Smooth muscle cell (in vitro differentiated cells): ENCODE results near the gene RBM47. TPM values are rescaled to one million over a fixed set of nuclear protein-coding genes. Genes with fewer than 3 reads are reported as not detected.

ENCODE experiments used
- DNase-seq: peaks from one replicate; lab custom pipeline; 2025; ENCODE audit not compliant: unreplicated experiment; lab: John Stamatoyannopoulos, UW
- H2AFZ ChIP-seq: fragments of 200-600 bp; sonication (generic); 2 replicates; pipeline ENCODE4 v1.6.0; 2016; ENCODE audit warnings: antibody characterized with exemption, low read depth, mild to moderate bottlenecking
- H3F3A ChIP-seq: fragments of 200-600 bp; sonication (generic); 2 replicates; pipeline ENCODE4 v1.6.0; 2017; ENCODE audit warnings: antibody characterized with exemption, low read depth
- H3K27ac ChIP-seq: fragments of 200-600 bp; sonication (generic); 2 replicates; pipeline ENCODE4 v1.5.1; 2016; ENCODE audit warnings: low read depth, mild to moderate bottlenecking
- H3K27me3 ChIP-seq: fragments of 200-600 bp; sonication (generic); 2 replicates; pipeline ENCODE4 v1.6.1; 2016; ENCODE audit warnings: low read depth, mild to moderate bottlenecking
- H3K36me3 ChIP-seq: fragments of 200-600 bp; sonication (generic); 2 replicates; pipeline ENCODE4 v1.5.1; 2016; ENCODE audit warnings: low read depth
- H3K4me1 ChIP-seq: fragments of 200-600 bp; sonication (generic); 2 replicates; pipeline ENCODE4 v1.5.1; 2016; ENCODE audit warnings: low read depth
- H3K4me2 ChIP-seq: fragments of 200-600 bp; sonication (generic); 2 replicates; pipeline ENCODE4 v1.6.0; 2016; ENCODE audit warnings: mild to moderate bottlenecking
- H3K4me3 ChIP-seq: fragments of 200-600 bp; sonication (generic); 2 replicates; pipeline ENCODE4 v1.5.1; 2016; ENCODE audit warnings: mild to moderate bottlenecking
- H3K79me2 ChIP-seq: fragments of 200-600 bp; sonication (generic); 2 replicates; pipeline ENCODE4 v1.6.0; 2016; ENCODE audit warnings: low read depth, mild to moderate bottlenecking
- H3K9ac ChIP-seq: fragments of 200-600 bp; sonication (generic); 2 replicates; pipeline ENCODE4 v1.6.0; 2016; ENCODE audit warnings: low read depth
- H3K9me3 ChIP-seq: fragments of 200-600 bp; sonication (generic); replicated peaks from 2 replicates; pipeline ENCODE4 v1.5.1; 2016; ENCODE audit warnings: low read depth
- H4K20me1 ChIP-seq: fragments of 200-600 bp; sonication (generic); 2 replicates; pipeline ENCODE4 v1.6.0; 2016; ENCODE audit warnings: low read depth
- CTCF ChIP-seq: fragments of 200-600 bp; sonication (generic); IDR thresholded peaks from 2 replicates; pipeline ENCODE4 v1.5.1; 2017; ENCODE audit warnings: borderline replicate concordance, mild to moderate bottlenecking, antibody characterized with exemption; ENCODE audit not compliant: insufficient read depth, poor library complexity, severe bottlenecking
- WGBS: methylation state at CpG from one replicate; pipeline ENCODE4 v1.1.7; 2016; ENCODE audit warnings: low lambda C conversion rate; 5-methylcytosine and 5-hydroxymethylcytosine counted together
- polyA plus RNA-seq: library from polyadenylated mRNA; unstranded; fragments of >200 nt; fragmentation: Nextera tagmentation; extraction: Ambion mirVana; gene quantifications from 2 replicates; pipeline ENCODE4 v1.2.1, GENCODE V29; 2016
- total RNA-seq: library from RNA; depleted of rRNA; stranded (reverse); fragments of >200 nt; gene quantifications from 2 replicates; pipeline ENCODE4 v1.2.3, GENCODE V29; 2014

RBM47 gene
- total and polyA plus RNA-seq, 2 experiments from 2014 or later, result 3.4 to 5.5 TPM

GRCh38 chr4:40622913-40623312 is 6.8 kb downstream of the RBM47 start:
- Histone ChIP-seq H3K27ac (no peak overlapping the region), H3K79me2 (peaks cover 13% of the 10 kb centered on the region)
- WGBS, result 97% methylated on average over 6 of the region's 6 CpGs

GRCh38 chr4:40621592-40622512 is 7.8 kb downstream of the RBM47 start:
- no peak for DNase-seq
- H3K27ac ChIP-seq, result peak overlapping the region; percentile 80

More at GRCh38 chr4:40622913-40623312, 6.8 kb downstream of the RBM47 start:
- no peaks in the 10 kb centered on the region for H4K20me1 ChIP-seq
- no peak for TF ChIP-seq CTCF
- no peak overlapping the region for H3K4me2 ChIP-seq
- H3K36me3 ChIP-seq, result no peaks in the 10 kb centered on the region
- no peaks in the 10 kb centered on the region for H3K27me3 ChIP-seq
- DNase-seq, result no peak
- no peak overlapping the region for H2AFZ ChIP-seq
- peaks cover 7% of the 10 kb centered on the region for H3F3A ChIP-seq
- H3K4me1 ChIP-seq, result peaks cover 25% of the 10 kb centered on the region
- no peak overlapping the region for H3K9ac ChIP-seq
- no peak overlapping the region for H3K4me3 ChIP-seq
- H3K9me3 ChIP-seq, result no peaks in the 10 kb centered on the region

GRCh38 chr4:40621229-40621591 is 8.5 kb downstream of the RBM47 start:
- Histone ChIP-seq H3K9ac (peak overlapping the region; percentile 39), H3K27ac (peak overlapping the region; percentile 80), H3K9me3 (no peaks in the 10 kb centered on the region), H2AFZ (peak overlapping the region; percentile 40), H3F3A (peaks cover 7% of the 10 kb centered on the region), H3K4me3 (no peak overlapping the region), H3K4me1 (peaks cover 8% of the 10 kb centered on the region), H3K4me2 (peak overlapping the region; percentile 38), H3K79me2 (peaks cover 13% of the 10 kb centered on the region), H3K36me3 (no peaks in the 10 kb centered on the region), H3K27me3 (no peaks in the 10 kb centered on the region), H4K20me1 (no peaks in the 10 kb centered on the region)
- WGBS, result 83% methylated on average over 4 of the region's 4 CpGs
- TF ChIP-seq CTCF, result no peak
- DNase-seq, result no peak

More at GRCh38 chr4:40621592-40622512, 7.8 kb downstream of the RBM47 start:
- Histone ChIP-seq H2AFZ (peak overlapping the region; percentile 40), H3K9me3 (no peaks in the 10 kb centered on the region), H3K4me2 (peak overlapping the region; percentile 38), H3K4me3 (no peak overlapping the region), H3K79me2 (peaks cover 13% of the 10 kb centered on the region), H3K9ac (peak overlapping the region; percentile 39), H3K27me3 (no peaks in the 10 kb centered on the region), H3K4me1 (peaks cover 15% of the 10 kb centered on the region), H3F3A (peaks cover 7% of the 10 kb centered on the region), H3K36me3 (no peaks in the 10 kb centered on the region), H4K20me1 (no peaks in the 10 kb centered on the region)
- 50% methylated on average over 13 of the region's 13 CpGs for WGBS
- no peak for TF ChIP-seq CTCF
